HCT116 (cell line): ENCODE measurements around the gene SUMO3. TPM values are rescaled to one million over a fixed set of nuclear protein-coding genes. Genes with fewer than 3 reads are reported as not detected.

Source experiments
- ATAC-seq: fragments of 200-7000 bp; cut with Tn5 transposase; 2 replicates; pipeline ENCODE4 v1.9.1; 2020; ENCODE audit warnings: mild to moderate bottlenecking, moderate library complexity
- BruUV-seq: library from RNA; stranded (reverse); fragments of 400-500 nt; replicated peaks from 2 replicates; lab custom pipeline; 2021; lab: Mats Ljungman, UMichigan
- CTCF ChIA-PET: fragments of 300-600 bp; sonication (Branson Sonifier 250); formaldehyde crosslinking; loops from one replicate; lab custom pipeline; 2021; ENCODE audit warnings: antibody characterized with exemption; lab: Charles Lee
- POLR2A ChIA-PET: fragments of 300-600, 350-600 bp; sonication (Branson Sonifier 250); formaldehyde crosslinking; loops from one replicate; lab custom pipeline; 2021; ENCODE audit warnings: antibody characterized with exemption; lab: Charles Lee
- RAD21 ChIA-PET, 2 experiments: fragments of 300-600 bp; sonication (Branson Sonifier 250); formaldehyde crosslinking; loops; one replicate each; lab custom pipeline; 2023; ENCODE audit warnings: low total read pairs in 2 of 2; ENCODE audit not compliant: uncharacterized antibody in 2 of 2, unreplicated experiment in 2 of 2, low non-redundant PET in 1 of 2; lab: Charles Lee
- DNase-seq: peaks from one replicate; pipeline ENCODE4 v3.0.0-alpha.2; 2010; ENCODE audit warnings: low read depth, low spot score
- H2AFZ ChIP-seq: fragments of 200-600 bp; shearing (Covaris generic), sonication (generic); 2 replicates; pipeline ENCODE4 v1.6.1; 2017; ENCODE audit warnings: low read depth, mixed run types, mixed read lengths, antibody characterized with exemption, low read length; ENCODE audit not compliant: poor library complexity, severe bottlenecking
- H3K27ac ChIP-seq: 2 replicates; pipeline ENCODE4 v1.5.1; 2012; ENCODE audit warnings: low read depth, low read length
- H3K27me3 ChIP-seq: fragments of 200-600 bp; sonication (generic); 2 replicates; pipeline ENCODE4 v1.6.1; 2016; ENCODE audit warnings: mixed run types, low read length, mixed read lengths; ENCODE audit not compliant: insufficient read depth
- H3K36me3 ChIP-seq, 2 experiments: fragments of 200-500 bp in 1 of 2; fragments of 200-600 bp in 1 of 2; sonication (Bioruptor generic) in 1 of 2; sonication (generic) in 1 of 2; 2 replicates each; pipeline versions ENCODE4 v1.5.1 to v1.6.1; 2014 to 2016; ENCODE audit warnings: low read length in 2 of 2, inconsistent platforms in 1 of 2, mixed read lengths in 1 of 2, mixed run types in 1 of 2; ENCODE audit not compliant: insufficient read depth in 2 of 2, control insufficient read depth in 1 of 2
- H3K4me1 ChIP-seq, 2 experiments: fragments of 200-600 bp in 1 of 2; sonication (generic) in 1 of 2; 2 replicates each; pipeline versions ENCODE4 v1.5.1 to v1.6.1; 2012 to 2017; ENCODE audit warnings: low read length in 2 of 2, inconsistent platforms in 1 of 2, mild to moderate bottlenecking in 1 of 2, mixed read lengths in 1 of 2, mixed run types in 1 of 2, moderate library complexity in 1 of 2; ENCODE audit not compliant: insufficient read depth in 2 of 2, control insufficient read depth in 1 of 2
- H3K4me2 ChIP-seq: fragments of 200-600 bp; sonication (generic); 2 replicates; pipeline ENCODE4 v1.6.1; 2017; ENCODE audit warnings: mixed run types, low read length, mixed read lengths
- H3K4me3 ChIP-seq, 2 experiments: fragments of 200-600 bp in 1 of 2; sonication (generic) in 1 of 2; replicated peaks in 1 of 2; 2 replicates each; pipeline ENCODE4 v1.5.1; 2011 to 2016; ENCODE audit warnings: low read length in 2 of 2, control low read depth in 1 of 2, low read depth in 1 of 2, mild to moderate bottlenecking in 1 of 2, mixed read lengths in 1 of 2, mixed run types in 1 of 2
- H3K79me2 ChIP-seq: fragments of 200-600 bp; sonication (generic); 2 replicates; pipeline ENCODE4 v1.6.1; 2017; ENCODE audit warnings: mild to moderate bottlenecking, mixed run types, low read length, moderate library complexity, mixed read lengths; ENCODE audit not compliant: insufficient read depth
- H3K9ac ChIP-seq: fragments of 200-600 bp; sonication (generic); 2 replicates; pipeline ENCODE4 v1.6.1; 2016; ENCODE audit warnings: low read length, mixed read lengths
- H3K9me2 ChIP-seq: fragments of 200-600 bp; sonication (generic), shearing (Covaris generic); 2 replicates; pipeline ENCODE4 v1.6.1; 2017; ENCODE audit warnings: mixed run types, mild to moderate bottlenecking, moderate library complexity; ENCODE audit not compliant: insufficient read depth
- H3K9me3 ChIP-seq, 2 experiments: fragments of 200-500 bp in 1 of 2; fragments of 200-600 bp in 1 of 2; sonication (Bioruptor generic) in 1 of 2; sonication (generic) in 1 of 2; 2 replicates each; pipeline ENCODE4 v1.6.1; 2014 to 2017; ENCODE audit warnings: low read length in 2 of 2, mixed read lengths in 2 of 2, inconsistent platforms in 1 of 2, low read depth in 1 of 2, mild to moderate bottlenecking in 1 of 2, mixed run types in 1 of 2, moderate library complexity in 1 of 2; ENCODE audit not compliant: control insufficient read depth in 1 of 2, insufficient read depth in 1 of 2
- H4K20me1 ChIP-seq: fragments of 200-600 bp; sonication (generic), shearing (Covaris generic); 2 replicates; pipeline ENCODE4 v1.6.1; 2017; ENCODE audit warnings: mixed run types, mild to moderate bottlenecking, moderate library complexity; ENCODE audit not compliant: insufficient read depth
- ATF3 ChIP-seq: IDR thresholded peaks from 2 replicates; pipeline ENCODE4 v1.6.1; 2012
- EGR1 ChIP-seq: IDR thresholded peaks from 2 replicates; pipeline ENCODE4 v1.6.1; 2012; ENCODE audit warnings: low read depth
- EZH2 ChIP-seq: fragments of 200-600 bp; sonication (generic); IDR thresholded peaks from 2 replicates; pipeline ENCODE4 v1.6.1; 2017; ENCODE audit warnings: antibody characterized with exemption, mixed run types
- EZH2phosphoT487 ChIP-seq: fragments of 200-600 bp; IDR thresholded peaks from 2 replicates; pipeline ENCODE4 v1.6.1; 2018; ENCODE audit warnings: antibody characterized with exemption, borderline replicate concordance
- JUND ChIP-seq: IDR thresholded peaks from 2 replicates; pipeline ENCODE4 v1.6.1; 2012
- REST ChIP-seq: IDR thresholded peaks from 2 replicates; pipeline ENCODE4 v1.6.1; 2012; ENCODE audit warnings: low read depth
- SP1 ChIP-seq: IDR thresholded peaks from 2 replicates; pipeline ENCODE4 v1.6.1; 2012; ENCODE audit warnings: low read depth
- ZBTB33 ChIP-seq: IDR thresholded peaks from 2 replicates; pipeline ENCODE4 v1.6.1; 2011; ENCODE audit warnings: mild to moderate bottlenecking, low read length, moderate library complexity; ENCODE audit not compliant: insufficient replicate concordance; ENCODE audit errors: extremely low read depth
- intact Hi-C: fragments of 100-400 bp; cut with micrococcal nuclease; formaldehyde crosslinking; loops from 2 replicates; pipeline ENCODE4 v1.10.0; 2022
- total RNA-seq: library from RNA; stranded (reverse); gene quantifications from one replicate; pipeline ENCODE4 v1.2.1, GENCODE V29; 2021; ENCODE audit not compliant: unreplicated experiment

The SUMO3 gene
- total RNA-seq, 1 experiment from 2014 or later: 31.5 TPM

GRCh38 chr21:44771896-44772525 is 45.9 kb downstream of the SUMO3 start:
- H3K9ac ChIP-seq: no peak overlapping the region
- H2AFZ ChIP-seq: no peak overlapping the region
- intact Hi-C loops: no loop called here
- H3K4me1 ChIP-seq: no peaks in the 10 kb centered on the region
- H3K4me2 ChIP-seq: no peak overlapping the region
- no peaks in the 10 kb centered on the region for H3K9me2 ChIP-seq
- H3K9me3 ChIP-seq: no peaks in the 10 kb centered on the region
- POLR2A ChIA-PET: no interaction called here
- peaks cover 31% of the 10 kb centered on the region for H3K79me2 ChIP-seq
- ATAC-seq: no peak
- no peaks in the 10 kb centered on the region for H4K20me1 ChIP-seq
- TF ChIP-seq EGR1 (no peak), JUND (no peak), ZBTB33 (no peak), EZH2phosphoT487 (no peak), EZH2 (no peak), SP1 (no peak), REST (no peak), ATF3 (no peak)
- RAD21 ChIA-PET: no interaction called here
- CTCF ChIA-PET: no interaction called here
- no peaks in the 10 kb centered on the region for H3K27me3 ChIP-seq
- peaks cover 37 to 39% of the 10 kb centered on the region in 2 experiments for H3K36me3 ChIP-seq
- DNase-seq: no peak
- no peak overlapping the region for H3K4me3 ChIP-seq
- BruUV-seq: no TSS peak
- H3K27ac ChIP-seq: no peak overlapping the region
